ENCODE data around the gene BCAS1.

Gene BCAS1

GRCh38 chr20:54085910-54086309, 15.5 kb upstream of the BCAS1 start:
- Histone ChIP-seq H3K4me3 (replicated peaks; ENCODE audit: insufficient read depth, low read length) (no peak overlapping the region), H3K27ac (replicated peaks) (no peak overlapping the region), H3K27me3 (ENCODE audit: insufficient read depth, poor library complexity, severe bottlenecking) (no peaks in the 10 kb centered on the region)
- no peak for TF ChIP-seq REST (IDR thresholded peaks at IDR 0.05; ENCODE audit: insufficient replicate concordance, low read depth)
- no peak for TF ChIP-seq CTCF (IDR thresholded peaks at IDR 0.05; ENCODE audit: insufficient read depth, low read length)
- no peak for TF ChIP-seq SPI1 (IDR thresholded peaks at IDR 0.05; ENCODE audit: borderline replicate concordance, low read depth)
- DNase-seq (ENCODE audit: low read depth in 1 of 2, low spot score in 1 of 2) = no peak

GRCh38 chr20:54085425-54085824, 15.0 kb upstream of the BCAS1 start:
- Histone ChIP-seq H3K27me3 (ENCODE audit: insufficient read depth, poor library complexity, severe bottlenecking) (no peaks in the 10 kb centered on the region), H3K4me3 (replicated peaks; ENCODE audit: insufficient read depth, low read length) (no peak overlapping the region), H3K27ac (replicated peaks) (no peak overlapping the region)
- TF ChIP-seq GABPA (IDR thresholded peaks at IDR 0.05; ENCODE audit: low read depth) (no peak), SPI1 (IDR thresholded peaks at IDR 0.05; ENCODE audit: borderline replicate concordance, low read depth) (no peak), POLR2AphosphoS5 (IDR thresholded peaks at IDR 0.05; ENCODE audit: low read depth) (no peak), CTCF (IDR thresholded peaks at IDR 0.05; ENCODE audit: insufficient read depth, low read length) (no peak), REST (IDR thresholded peaks at IDR 0.05; ENCODE audit: insufficient replicate concordance, low read depth) (no peak)
- no peak for DNase-seq (ENCODE audit: low read depth in 1 of 2, low spot score in 1 of 2)

- Histone ChIP-seq H3K27ac (replicated peaks) (no peak overlapping the region), H3K27me3 (ENCODE audit: insufficient read depth, poor library complexity, severe bottlenecking) (no peaks in the 10 kb centered on the region), H3K4me3 (replicated peaks; ENCODE audit: insufficient read depth, low read length) (no peak overlapping the region)
- no peak for DNase-seq (ENCODE audit: low read depth in 1 of 2, low spot score in 1 of 2)
- TF ChIP-seq GABPA (IDR thresholded peaks at IDR 0.05; ENCODE audit: low read depth) (no peak), CTCF (IDR thresholded peaks at IDR 0.05; ENCODE audit: insufficient read depth, low read length) (no peak), POLR2AphosphoS5 (IDR thresholded peaks at IDR 0.05; ENCODE audit: low read depth) (no peak), REST (IDR thresholded peaks at IDR 0.05; ENCODE audit: insufficient replicate concordance, low read depth) (no peak), SPI1 (IDR thresholded peaks at IDR 0.05; ENCODE audit: borderline replicate concordance, low read depth) (no peak)
These were observed 14.5 kb upstream of the BCAS1 start for GRCh38 chr20:54084727-54085388.
